ENCODE results near the gene STOML1.
"Not testable (repeated sequence)": the region's sequence is repeated elsewhere in the genome, so short reads cannot be mapped to it uniquely, and the experiment has no call there.

STOML1 gene

DNA sequence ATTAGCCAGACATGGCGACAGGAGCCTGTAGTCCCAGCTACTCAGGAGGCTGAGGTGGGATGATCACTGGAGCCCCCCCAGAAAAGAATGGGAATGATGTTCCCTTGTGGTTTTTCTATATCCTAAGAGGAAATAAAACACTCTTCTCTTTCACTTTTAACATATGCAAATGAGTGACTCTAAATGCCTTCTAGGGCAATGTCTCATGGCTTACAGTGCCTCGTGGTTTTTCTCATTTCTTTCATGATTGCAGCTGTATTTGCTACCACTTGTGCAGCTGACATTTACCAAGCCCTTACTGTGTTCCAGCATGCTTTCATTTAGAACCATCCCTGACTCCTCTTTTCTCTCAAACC lies 26.4 kb downstream of the STOML1 start:
- DNase-seq, result no peak

DNA sequence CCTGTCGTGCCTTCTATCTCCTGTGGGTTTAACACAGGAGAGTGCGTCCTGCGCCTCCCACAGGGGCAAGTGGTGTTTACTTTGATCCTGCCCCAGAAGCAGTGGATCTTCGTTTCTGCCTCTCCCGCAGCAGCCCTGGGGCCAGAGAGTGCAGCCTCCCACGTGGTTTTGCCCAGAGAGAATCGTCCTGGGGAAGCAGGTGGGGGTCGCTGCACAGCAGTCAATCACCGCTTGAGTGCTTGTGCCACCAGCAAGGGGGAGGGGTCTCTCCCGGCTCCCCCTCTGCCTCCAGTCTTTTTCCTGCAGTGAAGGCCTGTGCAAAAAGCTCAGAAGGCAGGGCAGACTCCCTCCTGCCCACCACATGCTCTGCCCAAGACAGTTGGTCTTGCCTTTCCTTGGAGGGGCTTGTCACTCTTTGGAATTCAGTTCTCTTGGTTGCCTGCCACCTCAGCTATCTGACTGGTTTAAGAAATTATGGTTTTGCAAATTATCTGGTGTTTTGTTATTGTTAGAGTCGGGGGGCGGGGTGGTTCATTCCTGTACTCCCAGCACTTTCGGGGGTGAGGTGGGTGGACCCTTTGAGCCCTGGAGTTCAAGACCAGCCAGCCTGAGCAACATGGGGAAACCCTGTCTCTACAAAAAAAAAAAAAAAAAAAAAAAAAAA lies 26.9 kb downstream of the STOML1 start:
- no peak for DNase-seq

DNA sequence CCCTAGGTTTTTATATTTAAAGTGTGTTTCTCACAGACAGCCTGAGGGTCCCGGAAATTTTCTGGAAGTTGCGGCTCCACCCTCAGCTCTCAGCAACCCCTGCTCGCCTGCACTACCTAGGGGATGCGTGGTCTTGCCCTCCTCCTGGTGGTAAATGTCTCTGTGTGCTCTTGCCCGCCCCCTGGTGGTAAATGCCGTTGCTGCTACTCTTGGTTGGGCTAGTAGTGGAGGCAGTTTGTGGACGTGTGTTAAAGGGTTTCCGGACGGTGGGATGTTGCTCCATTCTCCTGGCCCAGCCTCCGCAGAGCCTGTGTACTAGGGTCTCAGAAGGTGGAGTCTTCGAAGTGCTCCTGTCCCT lies 27.4 kb downstream of the STOML1 start:
- DNase-seq, result peak in 41 of 56 donors; percentile 7 to 81 (median 32)

DNA sequence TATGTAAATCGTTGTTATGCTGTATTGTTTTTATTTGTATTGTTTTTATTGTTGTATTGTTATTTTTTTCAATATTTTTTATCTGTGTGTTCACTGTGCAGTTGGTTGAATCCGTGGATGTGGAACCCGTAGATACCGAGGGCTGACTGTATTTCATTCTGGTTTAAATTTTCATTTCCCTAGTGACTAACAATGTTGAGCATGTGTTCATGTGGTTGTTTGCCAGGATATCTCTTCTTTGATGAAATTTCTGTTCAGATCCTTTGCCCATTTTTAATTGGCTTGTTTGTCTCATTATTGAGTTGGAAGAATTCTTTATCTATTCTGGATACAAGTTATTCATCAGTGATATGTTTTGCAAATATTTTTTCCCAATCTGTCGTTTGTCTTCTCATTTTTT lies 29.7 kb downstream of the STOML1 start:
- DNase-seq, result no peak

DNA sequence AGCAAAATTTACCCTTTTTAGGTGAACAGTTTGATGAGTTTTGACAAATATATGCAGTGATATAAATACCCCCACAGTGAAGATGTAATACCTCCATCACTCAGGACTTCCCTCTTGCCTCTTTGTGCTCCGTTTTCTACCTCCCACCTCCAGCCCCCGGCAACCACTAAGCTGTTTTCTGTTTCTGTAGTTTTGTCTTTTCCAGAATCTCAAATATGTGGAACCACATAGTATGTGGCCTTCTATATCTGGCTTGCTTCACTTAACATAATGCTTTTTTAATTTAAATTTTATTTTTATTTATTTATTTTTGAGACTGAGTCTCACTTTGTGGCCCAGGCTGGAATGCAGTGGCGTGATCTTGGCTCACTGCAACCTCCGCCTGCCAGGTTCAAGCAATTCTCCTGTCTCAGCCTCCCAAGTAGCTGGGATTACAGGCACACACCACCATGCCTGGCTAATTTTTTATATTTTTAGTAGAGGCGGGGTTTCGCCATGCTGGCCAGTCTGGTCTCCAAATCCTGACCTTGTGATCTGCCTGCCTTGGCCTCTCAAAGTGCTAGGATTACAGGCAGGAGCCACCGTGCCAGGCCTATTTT lies 31.5 kb downstream of the STOML1 start:
- not testable (repeated sequence) for DNase-seq

DNA sequence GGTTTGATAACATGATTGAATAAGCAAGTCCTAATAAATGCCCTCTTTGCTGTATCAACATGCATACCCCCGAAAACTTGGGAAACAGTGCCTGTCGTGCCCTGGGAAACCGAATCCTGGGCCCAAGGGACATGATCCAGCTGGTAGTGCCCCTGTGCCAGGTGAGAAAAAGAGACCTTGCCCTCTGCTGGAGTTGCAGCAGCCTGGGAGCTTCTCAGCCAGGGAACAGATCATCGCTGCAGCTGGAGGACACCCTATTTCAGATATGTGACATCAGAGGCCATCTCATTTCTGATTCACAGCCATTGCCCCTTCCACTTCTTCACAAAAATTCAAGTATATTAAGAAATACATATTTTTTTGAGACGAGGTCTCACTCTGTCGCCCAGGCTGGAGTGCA lies 32.3 kb downstream of the STOML1 start:
- no peak for DNase-seq

DNA sequence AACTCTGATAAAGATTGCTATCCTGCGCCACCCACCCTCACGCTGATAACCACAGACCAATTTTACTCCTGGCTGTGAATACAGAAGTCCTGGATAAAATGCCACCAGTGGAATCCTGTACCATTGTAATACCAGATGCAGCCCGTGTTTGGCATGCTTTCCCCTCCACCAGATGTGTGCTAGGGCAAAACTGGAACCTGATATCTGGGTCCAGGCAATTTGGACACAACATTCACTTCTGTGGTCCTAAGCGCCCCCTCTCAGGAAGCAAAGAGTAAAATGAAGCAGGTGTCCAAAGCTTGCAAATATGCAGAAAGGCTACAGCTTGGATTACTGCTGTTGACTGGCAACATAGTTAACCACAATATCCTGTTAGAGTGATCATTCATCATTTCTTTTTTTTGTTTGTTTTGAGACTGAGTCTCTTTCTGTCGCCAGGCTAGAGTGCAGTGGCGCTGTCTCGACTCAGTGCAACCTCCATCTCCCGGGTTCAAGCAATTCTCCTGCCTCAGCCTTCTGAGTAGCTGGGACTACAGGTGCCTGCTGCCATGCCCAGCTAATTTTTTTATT lies 33.0 kb downstream of the STOML1 start:
- no peak for DNase-seq

DNA sequence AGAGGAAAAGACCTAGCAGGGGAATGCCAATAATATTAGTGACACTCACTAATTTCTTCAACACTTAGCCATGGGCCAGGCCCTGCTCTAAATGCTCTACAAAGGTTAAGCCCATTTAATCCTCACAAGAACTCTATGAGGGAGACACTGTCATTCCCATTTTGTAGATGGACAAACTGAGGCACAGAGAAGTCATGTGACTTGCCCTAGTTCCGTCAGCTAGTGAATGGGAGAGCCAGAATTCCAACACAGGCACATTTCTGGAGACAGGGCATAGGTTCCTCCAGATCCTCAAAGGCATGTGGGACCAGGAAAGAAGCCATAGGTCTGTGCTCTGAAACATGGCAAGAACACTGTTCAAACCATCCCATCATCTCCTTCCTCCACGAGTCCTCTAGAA lies 34.3 kb downstream of the STOML1 start:
- DNase-seq, result no peak

DNA sequence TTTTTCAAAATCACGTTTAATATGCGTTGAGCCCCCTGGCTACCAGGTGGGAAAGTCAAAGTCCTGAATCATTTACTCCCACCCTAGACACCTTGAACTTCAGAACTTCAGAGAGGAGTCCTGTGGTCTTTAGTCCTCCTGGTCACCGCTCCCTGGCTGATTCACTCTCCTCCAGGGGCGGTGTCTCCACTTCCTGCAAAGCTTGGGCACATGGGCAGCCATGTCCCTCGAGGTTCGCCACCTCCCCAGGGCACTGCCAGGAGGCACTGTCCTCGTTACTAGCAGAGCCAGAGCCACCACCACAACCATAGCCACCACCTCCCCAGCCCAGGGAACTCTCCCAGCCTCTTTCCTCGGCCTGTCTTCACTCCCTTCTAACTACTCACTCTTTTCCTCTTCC lies 34.8 kb downstream of the STOML1 start:
- DNase-seq, result no peak

DNA sequence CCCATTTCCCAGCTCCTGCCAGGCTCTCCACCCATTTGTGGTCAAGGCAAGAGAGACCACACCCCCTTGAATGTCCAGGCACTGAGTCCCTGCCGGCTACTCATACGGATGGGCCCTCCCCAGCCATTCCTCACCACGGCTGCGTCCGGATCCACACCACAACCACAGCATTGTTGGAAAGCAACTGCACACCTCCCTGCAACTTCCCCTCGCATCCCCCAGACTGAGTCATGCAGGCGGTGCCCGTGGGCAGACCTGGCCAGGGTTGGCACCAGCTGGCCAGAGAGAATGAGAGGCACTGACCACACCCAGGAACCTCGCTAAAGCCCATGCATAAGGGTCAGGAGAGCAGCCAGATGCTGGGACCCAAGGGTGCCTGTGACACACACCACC lies 35.4 kb downstream of the STOML1 start:
- no peak for DNase-seq

DNA sequence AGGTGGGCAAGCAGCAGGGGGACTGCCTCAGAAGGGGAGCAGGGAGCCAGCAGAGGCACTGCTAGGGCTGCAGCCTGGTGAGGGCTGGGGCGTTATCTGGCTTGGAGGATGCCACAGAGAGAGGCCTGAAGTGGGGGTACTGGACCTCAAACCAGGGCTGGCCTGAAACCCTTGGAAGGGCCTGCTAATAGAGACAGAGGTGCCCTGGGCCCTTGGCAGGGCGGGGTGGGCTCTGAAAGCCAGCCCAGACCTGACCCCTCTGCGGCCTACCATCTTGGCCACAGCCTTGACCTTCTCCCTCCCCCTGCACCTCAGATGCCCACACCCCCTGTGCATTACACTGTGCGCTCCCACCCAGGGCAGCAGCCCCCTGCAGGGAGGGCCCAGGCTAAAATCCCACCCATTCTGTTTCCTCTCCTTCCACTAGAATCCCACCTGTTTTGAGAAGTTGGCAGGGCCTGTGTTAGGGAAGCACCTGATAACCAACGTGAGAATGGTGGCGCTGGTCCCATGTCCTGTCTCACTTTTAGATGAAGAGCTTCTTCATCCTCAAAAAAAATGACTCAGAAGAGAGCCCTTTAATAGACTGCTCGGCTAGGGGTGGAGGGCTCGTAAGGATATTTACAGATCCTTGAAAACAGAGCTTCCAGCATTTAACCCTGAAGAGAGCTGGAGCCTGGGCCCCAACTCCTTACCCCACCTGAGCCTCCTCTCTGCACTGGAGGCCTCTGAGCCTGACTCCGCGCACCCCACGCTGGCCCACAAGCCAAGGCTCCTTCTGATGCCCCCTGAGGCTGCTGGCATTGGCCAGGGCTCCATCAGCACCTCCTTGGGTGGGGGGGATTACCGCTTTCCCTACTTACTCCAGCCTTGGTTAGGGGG lies 36.0 kb downstream of the STOML1 start:
- DNase-seq, result no peak

DNA sequence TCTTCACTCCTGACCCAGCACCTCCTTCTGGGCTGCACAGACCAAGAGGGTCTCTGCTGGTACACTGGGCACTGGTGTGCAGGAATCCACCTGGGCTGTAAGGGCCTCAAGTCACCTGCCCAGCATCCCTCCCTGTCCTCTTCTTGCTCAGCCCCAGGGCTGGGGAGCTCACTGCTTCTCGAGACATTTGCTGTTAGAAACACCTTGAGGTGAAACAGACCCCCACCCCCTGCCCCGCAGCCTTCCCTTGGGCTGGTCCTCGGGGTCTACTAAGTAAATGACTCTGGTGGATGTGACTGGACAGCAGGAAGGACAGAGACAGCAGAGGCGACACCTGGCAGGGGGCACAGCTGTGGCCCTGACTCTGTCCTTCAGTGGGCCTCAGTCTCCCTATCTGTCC lies 36.8 kb downstream of the STOML1 start:
- no peak for DNase-seq

DNA sequence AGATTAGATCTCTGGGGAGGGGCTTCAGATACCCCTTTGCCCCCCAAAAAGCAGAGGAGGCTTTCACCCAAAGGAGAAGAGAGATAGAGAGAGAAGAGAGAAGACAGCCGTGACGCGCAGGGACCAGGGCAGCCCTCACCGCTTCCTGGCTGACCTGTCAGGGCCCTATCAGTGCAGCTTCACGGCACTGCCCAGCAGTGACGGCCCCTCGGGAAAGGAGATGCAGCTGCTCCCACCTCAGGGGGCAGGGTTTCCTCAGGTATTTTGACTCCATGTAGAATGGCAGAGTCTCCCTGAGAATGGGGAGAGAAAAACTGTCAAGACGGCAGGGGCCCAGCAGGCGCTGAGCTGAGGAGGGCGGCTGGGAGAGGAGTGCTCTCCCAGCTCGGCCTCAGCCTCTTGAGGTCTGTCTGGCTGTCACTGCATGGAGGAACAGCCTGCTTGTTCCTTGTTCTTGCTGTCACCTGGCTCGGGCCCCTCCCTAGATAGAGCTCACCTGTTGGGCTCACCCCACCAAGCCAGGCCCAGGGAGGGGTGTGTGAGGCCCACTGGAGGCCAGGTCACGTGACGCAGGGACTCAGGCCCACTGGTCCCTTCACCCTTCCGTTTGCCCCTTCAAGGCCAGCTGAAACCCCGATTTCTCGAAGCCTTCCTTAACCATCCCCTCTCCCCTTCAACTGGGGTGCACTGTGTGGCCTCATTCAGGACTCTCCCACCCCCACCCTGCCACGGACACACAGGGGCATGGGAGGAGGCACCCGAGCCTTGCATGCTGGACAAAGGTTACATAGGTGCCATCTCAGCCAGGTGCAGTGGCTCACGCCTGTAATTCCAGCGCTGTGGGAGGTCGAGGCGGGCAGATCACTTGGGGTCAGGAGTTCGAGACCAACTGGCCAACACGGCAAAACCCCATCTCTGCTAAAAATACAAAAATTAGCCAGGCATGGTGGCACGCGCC lies 37.6 kb downstream of the STOML1 start:
- DNase-seq, result no peak

DNA sequence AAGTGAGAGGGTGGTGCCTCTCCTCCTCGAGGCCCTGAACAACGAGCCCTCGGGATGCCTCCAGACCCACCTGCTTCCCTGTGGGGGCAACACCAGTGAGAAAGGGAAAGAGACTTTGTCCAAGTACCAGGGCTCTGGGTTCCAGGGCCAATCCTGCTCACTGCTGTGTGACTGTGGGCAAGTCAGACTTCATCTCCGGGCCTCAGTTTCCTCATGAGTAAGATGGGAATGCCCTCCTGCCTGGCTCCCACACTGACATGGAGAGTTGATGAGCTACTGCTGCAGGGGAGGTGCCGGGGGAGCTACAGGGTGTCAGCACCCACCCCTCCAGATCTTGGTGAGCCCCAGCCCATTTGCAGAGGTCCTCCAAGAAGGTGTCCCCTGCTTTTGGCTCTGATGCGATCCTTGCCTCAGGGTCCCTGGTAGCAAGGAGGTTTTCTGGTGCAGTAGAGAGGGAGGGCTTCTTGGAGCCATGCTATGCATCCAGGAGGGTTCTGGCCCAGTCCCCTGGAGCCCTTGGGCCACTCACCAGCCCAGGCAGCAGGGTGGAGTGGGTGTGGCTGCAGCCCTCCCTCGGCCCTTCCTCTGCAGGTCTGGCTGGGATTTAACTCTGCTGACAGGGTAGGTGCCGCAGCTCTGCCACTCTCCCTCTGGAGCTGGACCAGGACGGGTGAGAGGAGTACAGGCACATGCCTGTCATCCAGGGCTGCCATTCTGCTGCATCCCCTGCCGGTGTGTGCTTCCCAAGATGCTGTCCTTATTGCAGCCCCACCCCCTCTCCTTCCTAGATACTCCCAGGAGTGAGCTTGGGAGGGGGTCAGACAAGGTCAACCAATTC lies 39.0 kb downstream of the STOML1 start:
- no peak for DNase-seq

DNA sequence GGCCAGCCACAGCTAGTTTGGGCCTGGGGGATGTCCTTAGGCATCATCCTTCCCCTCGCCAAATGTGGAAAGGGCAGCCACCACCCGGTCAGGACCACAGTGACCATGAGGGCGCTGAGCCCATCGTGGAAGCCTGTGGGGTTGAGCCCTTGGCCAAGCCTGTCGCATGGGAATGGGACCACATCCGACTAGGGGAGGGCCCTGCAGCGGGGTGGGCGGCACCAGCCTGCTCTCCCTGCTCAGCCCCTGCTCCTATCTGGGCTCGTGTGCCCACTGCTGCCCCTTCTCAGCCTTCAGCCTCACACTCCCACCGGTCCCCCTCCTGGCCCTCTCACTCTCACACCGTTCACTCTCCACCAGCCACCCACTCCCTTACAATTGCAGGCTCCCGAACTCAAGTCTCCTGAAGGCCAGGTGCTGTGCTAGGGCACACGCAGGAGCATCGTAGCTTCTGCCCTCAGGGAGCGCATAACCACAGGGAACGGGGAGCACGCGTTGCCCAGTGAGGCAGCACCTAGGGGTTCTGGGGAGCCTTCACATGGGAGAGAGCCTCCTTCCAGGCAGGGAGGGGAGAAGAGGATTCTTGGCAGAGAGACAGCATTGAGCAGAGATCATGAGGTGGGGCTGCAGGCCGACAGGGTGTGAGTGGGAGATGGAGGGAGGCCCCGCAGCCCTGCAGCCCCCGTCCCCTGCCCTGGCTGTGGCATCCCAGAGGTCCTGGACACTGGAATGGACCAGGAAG lies 39.8 kb downstream of the STOML1 start:
- DNase-seq, result no peak

DNA sequence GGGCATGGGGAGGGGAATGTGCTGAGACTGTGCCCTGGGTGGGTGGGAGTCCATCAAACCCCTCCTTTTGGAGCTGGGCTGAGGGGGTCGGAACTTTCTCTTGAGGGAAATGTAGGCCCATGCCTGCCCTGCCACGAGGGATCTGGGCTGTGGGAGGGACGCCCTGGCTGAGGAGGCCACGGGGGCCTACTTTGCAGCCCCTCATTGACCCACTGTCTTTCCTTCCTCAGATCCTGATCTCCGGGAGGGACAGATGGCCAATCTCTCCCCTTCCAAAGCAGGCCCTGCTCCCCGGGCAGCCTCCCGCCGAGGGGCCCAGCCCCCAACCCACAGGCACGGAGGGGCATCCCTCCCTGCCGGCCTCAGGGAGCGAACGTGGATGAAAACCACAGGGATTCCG lies 40.5 kb downstream of the STOML1 start:
- DNase-seq, result no peak

DNA sequence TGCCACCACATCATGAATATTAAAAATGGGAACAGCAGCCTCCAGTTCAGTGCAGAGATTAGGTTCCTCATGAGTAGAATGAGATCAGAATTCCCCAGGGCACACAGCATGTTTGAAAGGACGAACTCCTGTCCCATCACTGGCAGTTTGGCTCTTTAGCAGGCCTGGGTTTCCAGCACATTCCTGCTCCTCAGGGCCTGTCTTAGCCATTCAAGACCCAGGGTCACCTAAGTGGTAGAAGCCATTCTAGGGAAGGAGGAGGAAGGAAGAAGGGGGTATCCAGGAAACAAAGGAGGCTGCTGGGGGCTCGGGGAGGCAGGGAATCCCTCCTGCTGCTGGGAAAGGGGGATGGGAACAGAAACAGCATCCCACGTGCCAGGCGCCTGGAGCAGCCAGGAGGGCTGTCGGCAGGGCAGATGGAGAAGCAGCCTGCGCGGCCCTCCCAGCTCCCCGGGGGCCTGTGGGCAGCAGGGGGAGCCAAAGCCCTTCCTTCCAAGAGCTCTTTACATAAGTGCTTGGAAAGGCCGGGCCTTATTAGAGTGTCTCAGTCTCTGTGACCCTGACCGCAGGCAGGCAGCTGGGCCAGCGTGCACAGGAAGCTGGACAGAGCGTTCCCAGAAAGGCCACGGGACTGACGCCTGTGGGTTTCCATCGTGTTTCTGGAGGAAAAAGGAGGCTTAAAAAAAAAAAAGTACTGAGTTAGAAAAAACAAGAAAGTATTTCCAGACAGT lies 41.1 kb downstream of the STOML1 start:
- DNase-seq, result peak; percentile 18 to 89 (median 72)

DNA sequence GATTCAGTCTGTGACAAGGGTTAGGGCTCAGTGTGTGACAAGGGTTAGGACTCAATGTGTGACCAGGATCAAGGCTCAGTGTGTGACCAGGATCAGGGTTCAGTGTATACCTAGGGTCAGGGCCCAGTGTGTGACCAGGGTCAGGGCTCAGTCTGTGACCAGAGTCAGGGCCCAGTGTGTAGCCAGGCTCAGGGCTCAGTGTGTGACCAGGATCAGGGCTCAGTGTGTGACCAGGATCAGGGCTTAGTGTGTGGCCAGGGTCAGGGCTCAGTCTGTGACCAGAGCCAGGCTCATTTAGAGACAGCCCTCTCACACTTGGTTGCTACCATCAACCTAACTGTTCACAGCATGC lies 41.6 kb downstream of the STOML1 start:
- DNase-seq, result no peak

DNA sequence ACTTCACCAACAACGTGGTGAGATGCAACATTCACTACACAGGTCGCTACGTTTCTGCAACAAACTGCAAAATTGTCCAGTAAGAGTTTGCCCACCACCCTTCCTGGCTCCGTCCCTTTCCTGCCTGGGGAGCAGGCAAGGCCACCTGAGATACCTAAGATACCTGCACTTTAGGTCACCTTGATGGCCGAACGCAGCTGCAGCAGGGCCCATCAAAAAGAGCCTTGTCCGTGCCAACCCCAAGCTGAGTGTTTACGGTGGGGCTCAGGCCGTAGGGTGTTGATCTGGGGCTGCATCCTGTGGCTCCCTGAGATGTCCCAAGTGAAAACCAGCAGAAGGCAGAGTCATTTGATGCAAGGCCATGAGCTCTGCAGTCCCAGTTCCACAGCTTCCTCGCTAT lies 42.6 kb downstream of the STOML1 start:
- no peak for DNase-seq
